GM12873 (cell line): ENCODE results near the gene CYB561A3.

Experiments used
- CTCF ChIP-seq: IDR thresholded peaks from 2 replicates; pipeline ENCODE4 v1.5.1; 2012; ENCODE audit warnings: low read depth, mild to moderate bottlenecking, moderate library complexity, low read length, control low read depth; ENCODE audit not compliant: insufficient read depth; ENCODE audit errors: missing control alignments

Gene CYB561A3

GRCh38 chr11:61361741-61362541, at the start of gene CYB561A3, which contains the start of gene TMEM138:
TSS of gene CYB561A3 (minus strand) at chr11:61361882. CDS start at chr11:61356713, 5,169 bp downstream.
TSS of gene TMEM138 (plus strand) at chr11:61362374. CDS start at chr11:61364391, 2,017 bp downstream.
- TF ChIP-seq CTCF, result no peak

- no peak for TF ChIP-seq CTCF
Measured at GRCh38 chr11:61406991-61407728, 45.5 kb upstream of the CYB561A3 start.

- TF ChIP-seq CTCF, result no peak
Measured at GRCh38 chr11:61406067-61406466, 44.4 kb upstream of the CYB561A3 start.

- TF ChIP-seq CTCF, result no peak
Measured at GRCh38 chr11:61404641-61405040, 43.0 kb upstream of the CYB561A3 start.

GRCh38 chr11:61404103-61404502, 42.4 kb upstream of the CYB561A3 start:
- no peak for TF ChIP-seq CTCF

GRCh38 chr11:61403658-61404057, 42.0 kb upstream of the CYB561A3 start:
- TF ChIP-seq CTCF, result no peak

GRCh38 chr11:61401573-61401972, 39.9 kb upstream of the CYB561A3 start:
- no peak for TF ChIP-seq CTCF
